GM21423 (cell line): ENCODE results near the gene CASP9.

Source experiments
- ATAC-seq: cut with Tn5 transposase; IDR thresholded peaks from one replicate; pipeline ENCODE4 v1.9.1; 2021; ENCODE audit warnings: mild to moderate bottlenecking, moderate library complexity; ENCODE audit not compliant: unreplicated experiment

CASP9 gene

DNA sequence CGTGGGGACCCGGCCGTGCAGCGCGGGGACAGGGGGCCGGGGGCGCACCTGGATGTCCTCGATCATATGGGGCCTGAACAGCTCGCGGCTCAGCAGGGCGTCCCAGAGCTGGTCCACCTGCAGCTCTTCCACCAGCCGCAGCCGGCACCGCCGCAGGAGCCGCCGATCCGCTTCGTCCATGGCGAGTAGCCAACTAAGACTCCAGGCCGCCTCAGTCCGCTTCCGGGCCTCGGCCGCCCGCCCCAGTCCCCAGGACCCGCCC is at the start of gene CASP9:
CASP9 (minus strand) TSS at position 195 of the 262 bp plus-strand sequence; CDS start at position 180, 15 bp downstream.
- ATAC-seq = no peak

DNA sequence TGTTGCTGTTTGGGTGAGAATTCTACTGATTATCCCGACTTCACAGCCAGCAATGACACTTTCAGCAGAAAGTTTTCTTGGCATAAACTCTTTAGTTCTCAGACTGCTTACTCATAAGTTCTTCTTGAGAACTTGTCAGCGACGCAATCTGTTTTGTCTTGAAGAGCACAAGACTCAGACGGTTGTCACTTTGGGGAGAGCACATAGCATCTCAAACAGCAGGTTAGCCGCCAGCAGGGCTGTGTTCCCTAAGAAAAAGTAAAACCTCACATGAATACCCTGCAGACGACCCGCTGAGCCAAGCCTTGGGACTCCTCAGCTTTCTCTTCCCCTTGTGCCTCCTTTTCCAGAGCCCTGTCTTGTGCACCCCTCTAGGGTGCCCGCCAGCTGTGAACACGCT is 49.5 kb upstream of the CASP9 start:
- ATAC-seq = no peak

DNA sequence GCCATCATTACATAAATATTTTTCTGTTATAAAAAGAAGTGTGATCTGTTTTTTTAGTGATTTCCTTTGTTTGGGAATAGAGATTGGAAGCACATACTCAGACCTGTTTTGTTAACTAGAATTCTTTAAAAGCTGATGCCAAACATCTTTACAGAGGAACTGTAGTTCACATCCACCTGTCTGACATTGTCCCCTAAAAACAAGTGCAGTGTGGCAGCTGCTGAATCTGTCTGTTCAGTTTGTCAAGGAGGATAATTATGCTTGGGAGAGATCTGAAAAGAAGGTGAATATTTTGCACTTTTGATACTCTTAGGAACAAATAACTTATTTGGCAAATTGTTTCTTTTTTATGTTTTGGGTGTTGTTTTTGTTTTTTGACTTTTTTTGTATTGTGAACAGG is 47.3 kb upstream of the CASP9 start:
- ATAC-seq = no peak

DNA sequence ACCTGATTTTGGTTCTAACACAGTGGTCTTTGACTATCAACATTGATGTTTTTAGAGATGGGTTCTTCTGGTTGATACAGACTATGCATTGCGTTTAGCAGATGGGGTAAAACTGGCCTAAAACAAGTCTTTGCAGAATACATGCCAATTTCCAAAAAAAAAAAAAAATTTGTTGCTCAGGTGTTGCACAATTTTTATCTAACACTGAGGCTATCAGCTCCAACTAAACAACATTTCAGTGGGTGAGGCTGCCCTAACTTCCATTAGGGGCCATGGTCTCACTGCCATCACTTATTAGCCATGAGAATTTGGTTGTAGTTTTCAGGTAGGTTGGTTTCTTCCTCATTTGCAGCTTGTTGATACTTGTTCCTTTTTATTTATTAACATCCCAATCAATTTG is 46.8 kb upstream of the CASP9 start:
- ATAC-seq = no peak

DNA sequence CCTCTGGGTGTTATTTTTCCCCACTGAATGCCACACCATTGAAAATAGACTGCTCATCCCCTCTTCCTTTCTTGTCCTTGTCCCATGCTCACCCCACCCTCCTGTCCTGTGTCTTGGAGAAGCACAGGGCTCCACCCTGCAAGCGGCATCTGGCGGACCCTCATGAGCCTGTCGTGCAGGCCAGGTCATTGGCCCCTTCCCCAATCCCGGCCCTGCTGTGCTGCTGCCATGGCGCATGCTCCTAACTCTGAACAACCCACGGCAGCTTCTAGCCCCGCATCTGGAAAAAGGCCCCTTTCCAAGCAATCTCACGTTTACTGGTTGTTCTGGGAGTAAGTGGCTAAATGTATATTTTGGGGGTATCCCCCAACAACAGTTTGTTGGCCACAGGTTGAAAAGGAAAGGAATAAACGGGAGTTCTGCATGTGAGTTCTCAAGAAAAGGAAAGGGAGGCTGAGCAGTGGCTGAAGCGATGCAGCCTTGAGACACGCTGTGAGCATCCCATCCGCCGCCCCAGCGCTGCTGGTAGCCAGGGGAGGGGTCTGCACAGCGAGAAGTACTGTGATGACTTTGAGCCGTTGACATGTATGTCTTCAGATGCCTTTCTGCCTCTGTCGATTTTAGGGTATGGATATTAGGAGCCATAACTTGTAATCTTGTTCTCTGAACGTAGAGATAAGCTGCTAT is 44.5 kb upstream of the CASP9 start:
- ATAC-seq = no peak

DNA sequence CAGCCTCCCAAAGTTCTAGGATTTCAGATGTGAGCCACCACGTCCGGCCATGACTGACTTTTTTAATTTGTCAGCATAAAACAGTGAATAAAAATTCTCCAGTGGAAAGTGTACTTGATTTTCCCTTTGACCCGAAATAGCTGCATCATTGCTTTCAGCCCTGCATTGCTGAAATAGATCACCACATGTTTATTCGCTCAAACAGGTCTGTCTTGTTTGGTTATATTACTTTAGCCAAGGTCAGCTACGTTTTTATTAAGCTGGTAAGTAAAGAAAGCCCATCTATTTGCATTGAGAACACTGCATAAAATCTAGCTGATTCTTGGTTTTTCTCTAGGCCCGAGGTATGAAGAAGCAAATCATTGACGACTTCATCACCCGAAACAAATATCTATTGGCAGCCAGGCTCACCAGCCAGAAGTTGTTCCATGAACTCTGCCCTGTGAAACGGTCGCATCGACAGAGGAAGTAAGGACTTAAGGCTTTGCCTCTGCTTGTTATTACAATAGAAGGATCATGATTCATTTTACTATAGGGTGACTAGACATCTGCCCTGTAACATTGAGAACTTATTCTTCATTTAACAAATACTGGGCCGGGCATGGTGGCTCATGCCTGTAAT is 35.3 kb upstream of the CASP9 start:
- ATAC-seq = no peak

DNA sequence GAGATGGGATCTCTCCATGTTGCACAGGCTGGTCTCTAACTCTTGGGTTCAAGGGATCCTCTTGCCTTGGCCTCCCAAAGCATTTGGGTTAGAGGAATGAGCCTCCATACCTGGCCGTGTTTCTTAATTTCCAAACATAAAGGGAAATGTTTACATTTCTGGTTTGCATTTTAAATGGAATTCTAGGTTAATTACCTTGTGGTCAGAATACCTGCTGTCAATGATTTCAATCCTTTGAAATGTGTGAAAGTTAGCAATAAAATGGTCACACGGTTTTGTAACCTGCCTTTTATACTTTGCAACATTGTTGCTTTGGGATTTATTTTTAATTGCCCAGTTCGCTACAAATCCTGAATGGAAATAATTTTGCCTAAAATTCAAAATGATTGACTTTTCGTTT is 34.5 kb upstream of the CASP9 start:
- ATAC-seq = no peak

DNA sequence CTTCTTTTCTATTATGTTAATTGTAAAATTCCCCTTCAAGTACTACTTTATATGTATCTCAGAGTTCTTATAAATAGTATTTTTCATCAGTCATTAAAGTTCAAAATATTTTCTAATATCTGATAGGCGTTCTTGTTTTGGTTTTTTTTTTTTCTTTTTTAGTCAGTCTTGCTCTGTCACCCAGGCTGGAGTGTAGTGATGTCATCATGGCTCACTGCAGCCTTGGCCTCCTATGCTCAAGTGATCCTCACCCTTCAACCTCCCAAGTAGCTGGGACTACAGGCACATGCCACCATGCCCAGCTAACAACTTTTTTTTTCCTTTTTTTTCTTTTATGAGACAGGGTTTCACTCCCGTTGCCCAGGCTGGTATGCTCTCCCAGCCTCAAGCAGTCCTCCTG is 33.6 kb upstream of the CASP9 start:
- no peak for ATAC-seq

DNA sequence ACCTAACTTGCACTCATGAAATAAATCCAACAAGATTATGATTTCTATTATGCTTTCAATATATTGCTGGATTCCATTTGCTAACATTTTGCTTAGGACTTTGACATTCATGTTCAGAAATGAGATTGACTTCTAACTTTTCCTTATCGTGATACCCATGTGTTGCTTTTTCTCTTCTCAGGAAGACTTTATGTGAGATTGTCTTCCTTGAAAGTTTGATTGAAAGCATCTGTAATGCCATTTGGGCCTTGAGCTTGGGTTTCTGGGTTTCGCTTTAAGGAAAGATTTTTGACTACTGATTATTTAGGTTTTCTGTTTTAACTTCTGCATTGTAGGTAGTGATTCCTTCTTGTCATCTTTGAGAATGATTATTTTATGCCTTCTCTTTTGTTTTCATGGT is 33.0 kb upstream of the CASP9 start:
- no peak for ATAC-seq

DNA sequence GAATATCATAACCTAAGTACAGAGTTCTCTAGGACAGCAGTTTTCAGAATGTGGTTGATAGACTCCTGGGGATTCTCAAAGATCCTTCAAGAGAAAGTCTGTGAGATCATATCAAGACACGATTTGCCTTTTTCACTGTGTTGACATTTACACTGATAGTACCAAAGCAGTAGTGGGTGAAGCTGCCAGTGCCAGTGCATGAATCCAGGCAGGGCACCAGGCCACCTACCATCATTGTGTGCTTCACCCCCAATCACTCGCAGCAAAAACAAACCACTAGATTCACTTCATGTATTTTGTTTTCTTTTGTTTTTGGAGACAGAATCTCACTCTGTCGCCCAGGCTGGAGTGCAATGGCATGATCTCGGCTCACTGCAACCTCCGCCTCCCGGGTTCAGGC is 26.6 kb upstream of the CASP9 start:
- no peak for ATAC-seq

DNA sequence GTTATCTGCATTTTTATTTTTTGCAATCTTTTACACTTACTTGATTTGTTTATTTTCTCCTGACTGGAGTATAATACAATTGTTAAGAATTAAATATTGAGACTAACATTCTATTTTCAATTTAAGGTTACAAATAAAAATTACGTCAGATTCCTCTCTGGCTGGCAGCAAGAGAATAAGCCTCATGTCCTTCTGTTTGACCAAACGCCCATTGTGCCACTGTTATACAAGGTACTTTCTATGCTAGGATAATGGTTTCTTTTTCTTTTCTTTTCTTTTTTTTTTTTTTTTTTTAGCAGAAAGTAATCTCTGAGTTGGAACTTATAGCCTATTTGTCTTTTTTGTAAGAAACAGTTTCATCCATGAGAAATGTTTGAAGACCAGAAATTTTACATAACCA is 22.6 kb upstream of the CASP9 start:
- ATAC-seq = no peak

DNA sequence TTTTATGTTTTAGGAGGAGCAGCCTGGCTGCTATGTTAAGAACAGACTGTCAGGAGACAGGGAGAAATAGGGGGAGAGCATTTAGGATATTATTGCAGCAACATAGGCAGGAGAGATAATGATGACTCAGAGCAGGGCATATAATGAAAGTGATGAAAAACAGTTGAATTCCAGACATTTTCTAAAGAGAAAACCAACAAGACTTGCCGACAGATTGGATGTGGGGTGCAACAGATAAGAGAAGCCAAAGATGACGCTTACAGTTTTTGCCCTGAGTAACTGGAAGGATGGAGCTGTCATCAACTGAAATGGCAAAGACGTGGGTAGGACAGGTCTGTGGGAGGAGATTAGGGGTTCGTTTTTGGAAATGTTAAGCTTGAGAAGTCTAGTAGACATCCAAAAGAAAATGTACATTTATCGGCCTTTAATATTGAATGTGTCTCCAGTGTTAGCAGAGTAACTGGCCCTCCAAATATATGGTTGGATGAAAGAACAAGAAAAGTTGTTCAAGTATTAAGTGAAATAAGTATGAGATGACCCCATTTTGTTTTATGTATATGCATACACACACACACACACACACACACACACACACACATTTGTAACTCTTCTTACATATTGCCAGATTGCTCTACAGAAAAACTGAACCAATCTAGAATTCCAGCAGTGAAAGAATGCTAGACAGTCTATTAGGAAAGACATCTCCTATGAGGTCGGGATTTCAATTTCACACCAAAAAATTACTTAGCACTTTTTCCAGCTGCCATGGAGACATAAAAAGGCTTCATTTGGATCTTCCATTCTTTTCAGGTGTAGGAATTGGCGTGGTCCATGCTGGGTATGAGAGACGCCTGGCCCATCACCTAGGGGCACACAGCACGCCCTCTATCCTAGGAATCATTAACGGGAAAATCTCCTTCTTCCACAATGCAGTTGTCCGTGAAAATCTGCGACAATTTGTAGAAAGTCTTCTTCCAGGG is 19.9 kb upstream of the CASP9 start:
- no peak for ATAC-seq

DNA sequence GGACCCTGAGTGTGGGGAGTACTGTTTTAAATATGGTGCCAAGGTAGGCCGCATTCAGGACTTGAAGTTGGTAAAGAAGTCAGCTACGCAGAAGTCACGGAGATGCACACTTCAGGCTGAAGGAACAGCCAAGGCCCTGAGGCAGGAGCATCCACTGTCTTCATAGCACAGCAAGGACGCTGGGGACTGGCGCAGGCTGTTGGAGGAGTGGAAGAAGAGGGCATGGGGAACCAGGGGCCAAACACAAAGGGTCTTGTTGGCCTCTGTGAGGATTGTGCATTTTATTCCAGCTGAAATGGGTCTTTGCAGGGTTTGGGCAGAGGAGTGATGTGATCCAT is 19.2 kb upstream of the CASP9 start:
- ATAC-seq = no peak

DNA sequence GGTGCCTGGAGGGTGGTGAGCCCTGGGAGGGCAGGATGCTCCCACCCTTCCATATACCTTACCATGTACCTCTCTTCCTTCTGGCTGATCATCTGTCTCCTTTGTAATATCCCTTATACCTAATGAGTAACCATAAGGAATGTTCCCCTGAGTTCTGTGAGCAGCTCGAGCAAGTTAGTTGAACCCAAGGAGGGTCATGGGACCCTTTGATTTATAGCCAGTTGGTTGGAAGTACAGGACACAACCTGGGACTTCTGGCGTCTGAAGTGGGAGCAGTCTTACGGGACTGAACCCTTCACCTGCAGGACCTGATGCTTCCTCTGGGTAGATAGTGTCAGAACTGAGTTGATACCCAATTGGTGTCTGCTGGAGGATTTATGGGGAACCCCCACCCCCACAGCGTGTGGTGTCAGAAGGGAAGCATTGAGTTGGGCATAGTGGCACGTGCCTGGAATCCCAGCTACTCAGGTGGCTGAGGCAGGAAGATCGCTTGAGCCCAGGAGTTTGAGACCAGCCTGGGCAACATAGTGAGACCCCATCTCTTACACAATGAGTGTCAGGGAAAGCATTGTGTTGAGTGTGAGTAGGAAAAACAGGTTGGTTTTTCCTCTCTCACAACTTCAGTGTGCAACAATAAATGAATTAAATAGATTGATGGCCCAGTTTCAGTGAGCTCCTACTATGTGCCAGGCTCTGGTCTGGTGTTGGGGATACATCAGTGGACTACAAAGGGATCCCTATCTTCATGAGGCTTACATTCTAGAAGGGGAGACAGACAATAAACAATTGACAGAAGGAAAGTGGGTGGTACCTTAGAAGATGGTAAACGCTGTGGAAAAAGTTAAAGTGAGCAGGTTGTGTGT is 18.6 kb upstream of the CASP9 start:
- ATAC-seq = no peak

DNA sequence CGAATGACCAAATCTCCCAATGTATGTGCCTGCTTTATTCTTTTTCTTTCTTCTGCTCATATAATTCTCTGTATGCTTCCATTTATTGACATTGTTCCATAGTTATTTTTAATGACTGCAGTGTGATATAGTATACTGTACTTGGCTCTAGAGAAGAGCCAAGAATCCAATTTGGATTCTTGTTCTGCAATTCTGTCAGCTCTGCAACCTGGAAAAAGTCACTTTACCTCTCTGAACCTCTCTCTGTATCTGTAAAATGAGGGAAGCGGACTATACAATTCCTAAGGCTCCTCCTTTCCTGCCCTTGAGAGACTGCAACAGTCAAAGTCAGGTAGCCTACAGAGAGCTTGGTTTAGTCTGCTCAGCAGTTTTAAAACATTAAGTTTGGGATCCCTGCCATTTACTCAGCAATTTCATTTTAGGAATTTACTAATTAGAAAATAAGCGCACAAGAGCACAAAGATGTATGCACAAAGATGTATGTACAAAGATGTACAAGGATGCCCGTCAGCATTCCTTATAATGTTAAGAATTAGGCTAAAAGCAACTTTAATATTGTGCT is 17.3 kb upstream of the CASP9 start:
- no peak for ATAC-seq

DNA sequence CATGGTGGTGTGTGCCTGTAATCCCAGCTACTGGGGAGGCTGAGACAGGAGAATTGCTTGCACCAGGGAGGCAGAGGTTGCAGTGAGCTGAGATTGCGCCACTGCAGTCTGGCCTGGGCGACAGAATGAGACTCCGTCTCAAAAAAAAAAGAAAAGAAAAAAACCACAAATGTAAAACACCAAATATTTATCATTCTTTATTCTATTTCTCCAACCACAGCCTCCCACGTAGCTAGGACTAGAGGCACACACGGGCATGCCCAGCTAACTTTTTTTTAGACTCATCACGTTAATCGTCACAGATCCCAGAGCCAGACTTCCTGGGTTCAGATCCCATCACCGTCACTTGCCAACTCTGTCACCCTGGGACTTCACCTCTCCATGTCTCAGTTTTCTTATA is 16.2 kb upstream of the CASP9 start:
- ATAC-seq = no peak

DNA sequence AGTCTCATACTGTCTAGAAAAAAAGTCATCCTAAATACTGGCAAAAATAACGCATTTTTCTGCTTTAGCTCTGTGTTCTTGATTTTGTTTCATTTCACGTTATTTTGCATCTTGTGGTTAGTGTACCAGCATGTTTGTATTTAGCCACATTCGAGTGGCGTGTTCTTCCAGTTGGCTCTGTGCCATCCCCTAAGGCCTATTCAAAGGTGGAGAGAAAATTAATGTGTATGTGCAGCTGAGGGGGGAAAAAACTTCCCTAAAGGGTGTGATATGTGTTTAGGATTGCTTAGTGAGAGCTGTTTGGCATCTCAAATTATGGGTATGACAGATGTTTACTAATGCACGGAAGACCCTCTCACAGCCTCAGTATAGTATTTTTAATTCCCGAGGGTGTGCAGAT is 14.8 kb upstream of the CASP9 start:
- ATAC-seq = no peak

DNA sequence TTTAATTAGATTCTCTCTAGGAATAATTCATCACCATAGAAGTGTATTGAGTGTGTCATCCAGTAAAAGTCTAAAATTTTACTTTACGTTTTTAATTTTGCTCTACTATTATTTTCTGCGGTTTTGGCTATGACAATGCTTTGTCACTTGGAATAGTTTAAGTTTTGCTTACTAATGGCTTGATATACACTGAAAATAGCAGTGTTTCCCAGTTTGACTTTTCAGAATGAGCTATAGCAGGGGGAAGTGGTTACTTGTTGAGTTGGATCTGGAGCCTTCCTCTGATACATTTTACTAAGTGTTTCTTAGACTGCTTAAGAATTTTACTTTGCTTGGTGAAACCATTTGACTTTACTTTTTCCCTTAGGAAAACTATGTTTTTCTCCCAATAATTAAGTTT is 7.7 kb upstream of the CASP9 start:
- ATAC-seq = no peak

DNA sequence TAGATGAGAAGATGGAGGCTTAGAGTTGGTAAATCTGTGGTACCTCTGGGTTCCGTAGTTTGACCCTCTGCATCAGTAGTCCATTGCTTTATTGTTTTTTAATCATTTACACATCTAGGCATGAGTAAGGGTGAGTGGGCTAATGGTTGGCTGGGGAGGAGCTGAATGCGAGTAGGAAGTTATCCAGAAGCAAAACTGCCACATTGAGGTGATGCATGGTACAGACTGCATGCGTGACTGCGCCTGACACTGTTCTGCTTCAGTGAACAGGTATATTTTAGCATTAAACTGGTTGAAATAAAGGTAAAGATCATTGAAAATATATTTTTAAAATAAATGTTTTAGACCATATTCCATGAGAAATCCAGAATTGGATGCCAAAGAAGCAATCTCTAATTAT is 7.0 kb upstream of the CASP9 start:
- no peak for ATAC-seq

DNA sequence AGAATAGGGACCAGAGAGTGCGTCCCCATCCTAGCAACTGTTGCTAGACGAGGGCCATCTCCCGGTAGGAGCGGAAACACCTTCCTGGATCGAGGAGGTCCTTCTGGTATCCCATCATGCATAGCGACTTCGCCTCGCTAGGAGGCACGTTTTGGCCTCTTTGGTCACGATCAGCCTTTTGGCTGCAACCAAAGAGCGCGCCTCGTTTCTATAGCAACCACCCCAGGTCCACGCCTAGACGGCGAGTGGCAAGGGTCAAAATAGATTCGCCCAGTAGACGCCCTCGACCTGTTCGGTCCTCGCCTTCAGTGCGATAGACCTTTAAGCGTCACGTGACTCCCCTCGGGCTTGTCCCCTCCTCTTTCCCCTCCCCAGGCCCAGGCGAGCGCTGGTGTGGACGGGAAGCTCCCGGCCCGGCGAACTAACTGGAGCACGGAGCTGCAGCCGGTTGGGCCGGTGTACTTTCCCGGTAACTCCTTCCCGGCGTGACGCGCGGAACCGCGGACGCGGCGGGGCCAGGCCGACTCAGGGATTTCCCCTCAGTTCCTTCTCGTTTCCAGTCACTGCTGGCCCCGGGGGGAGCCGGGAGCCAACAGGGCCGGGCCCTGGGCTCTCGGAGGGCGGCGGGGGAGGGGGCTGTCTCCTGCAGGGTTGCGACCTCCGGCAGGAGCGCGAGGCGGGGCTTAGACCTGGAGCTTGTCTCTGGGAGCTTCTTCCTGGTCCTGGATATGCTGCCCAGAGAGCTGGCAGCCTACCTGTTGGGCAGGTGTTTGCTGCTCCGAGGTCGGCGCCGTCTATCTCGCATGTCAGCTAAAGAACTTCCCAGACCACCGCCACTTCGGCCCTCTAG is 2.7 kb upstream of the CASP9 start, which contains the start of gene DNAJC16:
DNAJC16 (plus strand) TSS at position 359 of the 850 bp plus-strand sequence. CDS start 2,258 bp downstream, outside the sequence.
- peak; percentile 56 for ATAC-seq
